ENCODE results near the gene GAD1. TPM values are rescaled to one million over a fixed set of nuclear protein-coding genes. Genes with fewer than 3 reads are reported as not detected.

GAD1 gene
- polyA plus RNA-seq, 1 donor, result 0.83 TPM

GRCh38 chr2:170895023-170895757 is 78.5 kb downstream of the GAD1 start:
- DNase-seq (ENCODE audit: low read depth), result no peak

- no peak for DNase-seq (ENCODE audit: low read depth)
Measured at GRCh38 chr2:170896622-170897021, 79.9 kb downstream of the GAD1 start.

DNA sequence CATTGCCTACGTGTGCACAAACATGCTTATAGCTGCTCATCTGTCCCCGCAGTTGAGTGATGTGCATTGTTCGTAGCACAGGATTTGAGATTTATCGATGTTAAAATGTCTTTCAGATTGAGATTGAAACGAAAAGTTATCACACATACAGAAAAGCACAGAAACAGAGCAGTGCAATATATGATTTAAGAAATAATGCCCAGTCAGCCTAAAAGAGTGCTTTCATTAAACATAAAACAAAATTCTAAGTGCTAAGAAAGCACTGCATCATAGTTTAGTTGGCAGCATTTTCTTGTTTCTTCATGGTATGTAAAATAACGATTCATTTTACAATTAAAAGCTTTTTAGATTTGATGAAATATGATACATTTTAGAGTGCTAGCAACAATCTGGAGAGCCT is 80.4 kb downstream of the GAD1 start:
- DNase-seq (ENCODE audit: low read depth), result no peak

- no peak for DNase-seq (ENCODE audit: low read depth)
Measured at GRCh38 chr2:170905864-170906263, 89.2 kb downstream of the GAD1 start.

Other genes with a start within 250 kb of the GAD1 start
- 7.2 TPM for gene SP5, start 101.5 kb upstream of the GAD1 start, polyA plus RNA-seq (ENCODE audit: insufficient read length)
- 0.24 TPM for gene ERICH2, start 46.5 kb upstream of the GAD1 start, polyA plus RNA-seq (ENCODE audit: insufficient read length)
- gene GORASP2, start 112.4 kb downstream of the GAD1 start, polyA plus RNA-seq (ENCODE audit: insufficient read length), result 61.0 TPM